ENCODE data around the gene DHX8. TPM values are rescaled to one million over a fixed set of nuclear protein-coding genes. Genes with fewer than 3 reads are reported as not detected.

Gene DHX8
- total and polyA plus RNA-seq, 4 donors, result 10.9 to 21.3 (median 19.4) TPM

Small RNA genes within 50 kb of the gene (small RNA-seq; reads per million reads assigned to genes)
- not detected for gene RNU6-406P
- gene RNU6-971P, result not detected

Other genes starting within 250 kb of the DHX8 start
- not detected for gene RNU2-1, start 250.0 kb upstream of the DHX8 start, total RNA-seq
- 1 to 10 TPM in 1 of 2 donors, not detected in 1; 3.4 TPM for gene RNU2-1, start 250.0 kb upstream of the DHX8 start, polyA plus RNA-seq
- 10 to 100 TPM; 13.6 to 15.3 TPM for gene ARL4D, start 85.0 kb upstream of the DHX8 start, total RNA-seq
- gene ARL4D, start 85.0 kb upstream of the DHX8 start, polyA plus RNA-seq, result 10 to 100 TPM; 19.9 to 39.2 TPM
- gene ETV4, start 62.4 kb downstream of the DHX8 start, total RNA-seq, result 1 to 10 TPM in 1 of 2 donors, under 1 TPM in 1; 0.08 to 1.1 TPM
- gene ETV4, start 62.4 kb downstream of the DHX8 start, polyA plus RNA-seq, result under 1 TPM; 0.33 to 0.58 TPM
- gene MEOX1, start 177.9 kb downstream of the DHX8 start, total RNA-seq, result under 1 TPM in 1 of 2 donors, not detected in 1; 0.33 TPM
- gene MEOX1, start 177.9 kb downstream of the DHX8 start, polyA plus RNA-seq, result under 1 TPM in 1 of 2 donors, not detected in 1; 0.05 TPM